Ovary (tissue), 9 donors: ENCODE data around the gene OR1K1. TPM values are rescaled to one million over a fixed set of nuclear protein-coding genes. Genes with fewer than 3 reads are reported as not detected.

Source experiments
- DNase-seq, 5 donors: peaks; one replicate each; pipeline ENCODE4 v3.0.0-alpha.2; 2019 to 2020
- H3K27ac ChIP-seq, 2 donors: fragments of 200-600 bp; one replicate each; pipeline versions ENCODE4 v1.5.1 to v1.8.0; 2019 to 2022
- H3K27me3 ChIP-seq: fragments of 200-600 bp; one replicate; pipeline ENCODE4 v1.8.0; 2022
- H3K36me3 ChIP-seq: fragments of 200-600 bp; sonication (generic); one replicate; pipeline ENCODE4 v1.5.1; 2019
- H3K4me1 ChIP-seq: one replicate; pipeline ENCODE4 v1.8.1; 2013; ENCODE audit warnings: mild to moderate bottlenecking, moderate library complexity; ENCODE audit not compliant: insufficient read depth
- H3K4me3 ChIP-seq: fragments of 200-600 bp; sonication (generic); one replicate; pipeline ENCODE4 v1.5.1; 2017
- H3K9me3 ChIP-seq, 2 donors: fragments of 200-600 bp in 1 of 2; sonication (generic) in 1 of 2; one replicate each; pipeline versions ENCODE4 v1.5.1 to v1.8.1; 2013 to 2019; ENCODE audit warnings: mild to moderate bottlenecking in 1 of 2, moderate library complexity in 1 of 2
- EP300 ChIP-seq: sonication (generic); formaldehyde crosslinking; IDR thresholded peaks from one replicate; pipeline ENCODE4 v1.6.1; 2017; ENCODE audit warnings: antibody characterized with exemption
- POLR2A ChIP-seq: fragments of 450-650 bp; IDR thresholded peaks from one replicate; pipeline ENCODE4 v1.6.1; 2017; ENCODE audit warnings: antibody characterized with exemption, mild to moderate bottlenecking, moderate library complexity
- WGBS, 3 donors: extraction: QIAGEN DNeasy Blood & Tissue Kit in 1 of 3; methylation state at CpG; one replicate each; pipeline versions ENCODE4 v1.1.5 to v1.1.7; 2013 to 2017; 5-methylcytosine and 5-hydroxymethylcytosine counted together
- intact Hi-C, 4 donors: fragments of 100-400 bp; cut with DNase I; formaldehyde crosslinking; loops; one replicate each; pipeline versions ENCODE4 v1.11.0 to v1.15.1; 2022 to 2023
- polyA plus RNA-seq, 2 donors: library from polyadenylated mRNA; stranded (reverse); fragments of 200-250 nt in 1 of 2; fragments of 350-450 nt in 1 of 2; fragmentation: Illumina TruSeq in 1 of 2; extraction: RNeasy Lipid Tissue Mini Kit (QIAGEN cat#74804) in 1 of 2; gene quantifications; one replicate each; pipeline ENCODE4 v1.2.3, GENCODE V29; 2013 to 2014
- total RNA-seq, 7 donors: library from RNA; depleted of rRNA in 2 of 7; stranded (reverse); fragments of >200 nt in 2 of 7; fragmentation: NEBNext Ultra II Directional in 3 of 7; extraction: Animal tissue kit (Norgen Biotek cat#: 25700) in 3 of 7; gene quantifications; one replicate each; pipeline versions ENCODE4 v1.1.0 to v1.2.4, GENCODE V29; 2016 to 2023
- TF ChIP-seq, protein P1 (sequence below), 3 donors: fragments of 450-650 bp in 2 of 3; fragments of 200-600 bp in 1 of 3; IDR thresholded peaks; one replicate each; pipeline versions ENCODE4 v1.5.1 to v1.8.0; 2016 to 2022; ENCODE audit warnings: antibody characterized with exemption in 3 of 3, mild to moderate bottlenecking in 1 of 3
- donor health status: DM: no; HTN: no; CAD: no; lungs with moderate emphysema.
- donor health status: DM: no; HTN: no; CAD: no.
- donor health status: Bipolar disorder and iron deficiency.
- donor health status: DM: yes; HTN: yes; CAD: no.
- donor health status: DM: no; HTN: no; CAD: no.
- donor health status: DM: yes; HTN: yes; CAD: no.

The OR1K1 gene
- total and polyA plus RNA-seq, 9 donors = not detected

DNA sequence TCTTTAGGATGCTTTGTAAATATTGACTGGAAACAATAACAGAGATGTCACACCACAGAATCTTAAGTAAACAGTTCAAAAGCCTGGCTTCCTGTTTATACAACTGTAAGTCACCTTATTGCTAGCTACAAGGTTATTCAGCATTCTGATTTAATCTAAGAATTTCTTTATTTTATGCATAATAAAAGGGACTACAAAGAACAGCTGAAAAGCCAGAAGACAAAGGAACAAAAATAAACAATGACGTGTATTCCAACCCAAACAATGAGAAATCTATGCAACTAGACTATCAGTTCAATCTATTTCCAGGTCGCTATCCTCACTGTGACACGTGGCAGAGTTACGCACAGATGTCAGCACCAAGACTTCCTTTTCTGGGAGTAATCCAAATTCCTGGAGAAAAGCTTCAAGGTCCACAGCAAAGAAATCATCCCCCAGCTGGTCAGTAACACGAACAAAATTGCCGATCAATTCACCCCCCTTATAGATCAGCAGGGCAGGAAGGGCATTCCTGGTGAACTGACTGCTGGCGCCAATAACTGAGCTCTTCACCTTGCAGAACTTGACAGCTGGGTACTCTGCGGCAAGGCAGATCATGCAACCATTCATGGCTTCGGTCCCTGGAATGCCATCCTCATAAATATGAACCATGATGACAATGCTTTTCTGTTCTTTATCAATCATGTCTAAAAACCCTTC is 20.0 kb downstream of the OR1K1 start:
- H3K4me3 ChIP-seq = no peak overlapping the region
- no peak overlapping the region for H3K27ac ChIP-seq
- H3K27me3 ChIP-seq = no peaks in the 10 kb centered on the region
- no peaks in the 10 kb centered on the region for H3K36me3 ChIP-seq
- H3K9me3 ChIP-seq = no peaks in the 10 kb centered on the region
- DNase-seq = no peak
- WGBS, 3 donors = 47 to 71% (median 55%) methylated on average over 9 of the region's 9 CpGs
- no peak for TF ChIP-seq POLR2A
- no peak for TF ChIP-seq EP300
- TF ChIP-seq, protein P1, sequence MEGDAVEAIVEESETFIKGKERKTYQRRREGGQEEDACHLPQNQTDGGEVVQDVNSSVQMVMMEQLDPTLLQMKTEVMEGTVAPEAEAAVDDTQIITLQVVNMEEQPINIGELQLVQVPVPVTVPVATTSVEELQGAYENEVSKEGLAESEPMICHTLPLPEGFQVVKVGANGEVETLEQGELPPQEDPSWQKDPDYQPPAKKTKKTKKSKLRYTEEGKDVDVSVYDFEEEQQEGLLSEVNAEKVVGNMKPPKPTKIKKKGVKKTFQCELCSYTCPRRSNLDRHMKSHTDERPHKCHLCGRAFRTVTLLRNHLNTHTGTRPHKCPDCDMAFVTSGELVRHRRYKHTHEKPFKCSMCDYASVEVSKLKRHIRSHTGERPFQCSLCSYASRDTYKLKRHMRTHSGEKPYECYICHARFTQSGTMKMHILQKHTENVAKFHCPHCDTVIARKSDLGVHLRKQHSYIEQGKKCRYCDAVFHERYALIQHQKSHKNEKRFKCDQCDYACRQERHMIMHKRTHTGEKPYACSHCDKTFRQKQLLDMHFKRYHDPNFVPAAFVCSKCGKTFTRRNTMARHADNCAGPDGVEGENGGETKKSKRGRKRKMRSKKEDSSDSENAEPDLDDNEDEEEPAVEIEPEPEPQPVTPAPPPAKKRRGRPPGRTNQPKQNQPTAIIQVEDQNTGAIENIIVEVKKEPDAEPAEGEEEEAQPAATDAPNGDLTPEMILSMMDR (IDR thresholded peaks at IDR 0.05) = no peak
- intact Hi-C loops = no loop called here
- no peaks in the 10 kb centered on the region for H3K4me1 ChIP-seq

DNA sequence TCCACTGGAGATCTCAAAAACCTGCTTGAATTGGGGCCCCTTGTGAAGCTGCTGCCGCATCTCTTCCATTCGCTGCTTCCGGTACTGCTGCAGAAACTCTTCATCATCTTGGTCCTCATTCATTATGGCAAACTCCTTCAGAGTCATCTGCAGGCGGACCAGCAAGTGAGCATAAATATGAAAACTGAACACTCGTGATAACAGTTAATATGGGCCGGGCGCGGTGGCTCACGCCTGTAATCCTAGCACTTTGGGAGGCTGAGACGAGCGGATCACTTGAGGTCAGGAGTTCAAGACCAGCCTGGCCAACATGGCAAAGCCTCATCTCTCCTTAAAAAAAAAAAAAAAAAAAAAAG is 20.5 kb downstream of the OR1K1 start:
- DNase-seq = no peak
- Histone ChIP-seq H3K9me3 (no peaks in the 10 kb centered on the region), H3K36me3 (no peaks in the 10 kb centered on the region), H3K4me3 (no peak overlapping the region), H3K27me3 (no peaks in the 10 kb centered on the region), H3K4me1 (no peaks in the 10 kb centered on the region), H3K27ac (no peak overlapping the region)
- intact Hi-C loops = no loop called here
- TF ChIP-seq POLR2A (no peak), EP300 (no peak)
- TF ChIP-seq, protein P1 (IDR thresholded peaks at IDR 0.05) = no peak
- WGBS, 3 donors = 93 to 98% (median 96%) methylated on average over 11 of the region's 11 CpGs

DNA sequence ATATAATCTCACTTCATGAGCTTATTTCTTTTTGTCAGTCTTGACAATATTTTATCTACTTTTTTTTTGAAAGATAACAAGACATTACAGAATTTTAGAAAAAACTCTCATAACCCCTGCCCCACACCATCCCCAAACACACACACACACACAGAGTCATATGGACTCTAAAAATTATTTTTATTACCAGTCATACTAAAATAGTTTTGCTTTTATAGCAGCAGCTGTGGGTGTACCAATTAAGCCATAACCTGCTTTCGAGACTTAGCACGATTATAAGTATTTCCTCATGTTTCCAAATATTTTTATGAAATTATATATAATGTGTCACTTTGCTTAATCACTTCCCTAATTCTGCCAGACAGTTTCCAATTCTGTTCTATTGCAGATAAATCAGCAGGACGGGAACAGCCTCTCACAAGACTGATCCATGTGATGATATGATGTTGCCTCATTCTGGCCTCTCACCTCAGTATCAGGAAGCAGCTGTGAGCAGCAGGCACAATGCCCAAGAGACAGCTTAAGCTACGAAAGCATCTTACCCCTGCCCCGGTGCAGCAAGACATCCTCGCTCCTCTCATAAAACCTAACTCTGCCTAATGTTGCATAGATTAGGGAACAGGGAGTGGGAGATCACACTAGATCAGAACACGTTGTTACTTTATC is 21.5 kb downstream of the OR1K1 start:
- Histone ChIP-seq H3K4me1 (no peaks in the 10 kb centered on the region), H3K27ac (no peak overlapping the region), H3K27me3 (no peaks in the 10 kb centered on the region), H3K4me3 (no peak overlapping the region), H3K36me3 (no peaks in the 10 kb centered on the region), H3K9me3 (no peaks in the 10 kb centered on the region)
- peak in 1 of 5 donors; percentile 51 for DNase-seq
- no peak for TF ChIP-seq EP300
- TF ChIP-seq POLR2A = no peak
- TF ChIP-seq, protein P1 (IDR thresholded peaks at IDR 0.05) = no peak
- intact Hi-C loops = no loop called here
- 19 to 24% (median 22%) methylated on average over 7 of the region's 7 CpGs for WGBS, 3 donors

DNA sequence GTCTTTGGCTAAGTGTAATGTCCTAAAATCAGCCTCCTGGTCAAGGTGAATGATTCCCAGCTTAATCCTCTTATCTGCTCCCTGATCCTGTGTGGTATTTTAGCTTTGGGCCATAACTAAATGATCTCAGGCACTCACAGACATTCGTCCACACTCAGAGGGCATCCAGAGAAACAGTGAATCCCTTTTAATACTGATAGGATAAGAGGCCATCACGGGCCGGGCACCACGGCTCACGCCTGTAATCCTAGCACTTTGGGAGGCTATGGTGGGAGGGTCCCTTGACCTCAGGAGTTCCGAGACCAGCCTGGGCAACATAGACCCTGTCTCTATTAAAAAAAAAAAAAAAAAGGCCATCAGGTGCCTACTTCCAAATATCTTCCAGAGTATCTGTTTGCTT is 22.1 kb downstream of the OR1K1 start:
- WGBS, 3 donors = 80 to 86% (median 83%) methylated on average over 6 of the region's 6 CpGs
- Histone ChIP-seq H3K36me3 (no peaks in the 10 kb centered on the region), H3K4me3 (no peak overlapping the region), H3K27me3 (no peaks in the 10 kb centered on the region), H3K4me1 (peaks cover 3% of the 10 kb centered on the region), H3K9me3 (no peaks in the 10 kb centered on the region), H3K27ac (no peak overlapping the region)
- intact Hi-C loops = no loop called here
- DNase-seq = no peak
- no peak for TF ChIP-seq POLR2A
- TF ChIP-seq, protein P1 (IDR thresholded peaks at IDR 0.05) = no peak
